HG03354 (cell line): ENCODE results near the gene EZH2.

Experiments used
- ATAC-seq: cut with Tn5 transposase; IDR thresholded peaks from one replicate; pipeline ENCODE4 v1.9.1; 2021; ENCODE audit warnings: mild to moderate bottlenecking; ENCODE audit not compliant: unreplicated experiment, poor library complexity, severe bottlenecking

Gene EZH2

GRCh38 chr7:148884049-148884298 lies at the start of gene EZH2:
Gene EZH2 (minus strand): TSS chr7:148884291. CDS start chr7:148847298, 36,993 bp downstream.
- ATAC-seq, result no peak

GRCh38 chr7:148931470-148931869 lies 47.4 kb upstream of the EZH2 start:
- ATAC-seq, result no peak

DNA sequence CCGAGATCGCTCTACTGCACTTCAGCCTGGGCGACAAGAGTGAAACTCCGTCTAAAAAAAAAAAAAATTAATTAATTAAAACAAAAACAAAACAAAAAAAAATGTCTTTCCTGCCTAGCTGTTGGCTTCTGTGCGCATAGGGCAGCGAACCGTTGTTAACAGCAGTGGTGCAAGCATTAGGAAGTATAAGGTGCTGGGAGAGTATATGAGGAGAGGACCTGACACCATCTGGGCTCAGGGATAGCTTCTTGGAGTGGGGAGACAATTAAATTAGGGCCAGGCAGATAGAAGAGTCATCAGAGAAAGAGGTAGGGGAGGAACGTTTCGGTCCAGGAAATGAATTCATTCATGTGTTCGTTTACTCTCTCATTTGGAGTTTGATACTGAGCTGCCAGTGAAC lies 46.2 kb upstream of the EZH2 start:
- no peak for ATAC-seq

DNA sequence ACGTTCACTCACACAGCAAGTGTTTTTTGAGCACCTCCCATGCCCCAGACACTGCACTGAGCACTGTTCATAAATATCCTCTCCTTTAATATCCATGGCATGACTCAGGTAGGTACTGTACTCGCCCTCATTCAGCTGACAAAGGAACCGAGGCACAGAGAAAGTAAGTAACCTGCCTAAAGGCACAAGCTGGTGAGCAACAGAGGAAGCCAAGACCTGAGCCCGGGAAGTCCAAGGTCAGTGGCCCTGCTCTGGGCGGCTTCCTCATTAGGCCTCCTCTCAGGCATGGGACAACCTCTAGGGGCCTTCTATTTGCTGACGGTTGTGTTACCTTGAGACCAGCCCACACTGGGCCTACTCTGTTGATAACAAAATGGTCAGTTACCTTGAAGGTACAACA lies 45.1 kb upstream of the EZH2 start:
- ATAC-seq, result no peak

GRCh38 chr7:148927123-148928045 lies 43.3 kb upstream of the EZH2 start:
- no peak for ATAC-seq

DNA sequence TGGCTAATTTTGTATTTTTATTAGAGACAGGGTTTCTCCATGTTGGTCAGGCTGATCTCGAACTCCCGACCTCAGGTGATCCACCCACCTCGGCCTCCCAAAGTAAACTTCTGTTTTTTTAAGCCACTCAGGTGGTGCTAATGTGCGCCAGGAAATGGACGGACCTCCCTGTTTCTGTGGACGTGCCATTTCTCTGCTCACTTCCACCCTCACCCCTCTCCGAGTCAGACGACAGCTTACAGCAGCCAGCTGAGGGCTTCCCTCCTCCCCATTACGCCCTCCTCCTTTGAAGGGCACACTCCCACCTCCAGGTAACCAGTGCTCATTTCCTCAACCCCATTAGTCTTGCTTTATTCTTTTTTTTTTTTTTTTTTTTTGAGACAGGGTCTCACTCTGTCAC lies 41.7 kb upstream of the EZH2 start:
- ATAC-seq, result no peak

DNA sequence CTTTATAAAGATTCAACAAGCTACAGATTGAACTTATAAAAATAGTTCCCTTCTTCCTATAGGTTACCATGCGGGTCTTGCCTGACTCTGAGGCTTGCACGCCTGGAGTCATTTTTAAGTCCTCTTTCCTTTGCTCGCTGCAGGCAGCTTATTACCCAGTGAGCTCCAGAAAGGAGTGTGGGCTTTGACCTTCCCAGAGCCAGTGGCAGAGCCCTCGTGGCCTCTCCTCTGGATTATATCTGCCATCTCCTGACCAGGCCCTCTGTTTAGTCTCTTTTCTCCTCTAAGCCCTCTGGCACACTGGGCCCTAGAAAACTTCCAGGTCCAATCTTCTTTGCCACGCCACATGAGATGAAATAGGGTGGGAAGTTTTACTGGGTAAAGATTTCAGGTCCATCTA lies 39.9 kb upstream of the EZH2 start:
- no peak for ATAC-seq

GRCh38 chr7:148921806-148922205 lies 37.7 kb upstream of the EZH2 start:
- ATAC-seq, result no peak

GRCh38 chr7:148921189-148921588 lies 37.1 kb upstream of the EZH2 start:
- ATAC-seq, result no peak

- ATAC-seq, result no peak
These were observed 35.8 kb upstream of the EZH2 start for GRCh38 chr7:148919859-148920258.

- ATAC-seq, result no peak
These were observed 34.0 kb upstream of the EZH2 start for GRCh38 chr7:148918058-148918596.

GRCh38 chr7:148916186-148916585 lies 32.1 kb upstream of the EZH2 start:
- no peak for ATAC-seq

- ATAC-seq, result no peak
These were observed 31.1 kb upstream of the EZH2 start for GRCh38 chr7:148915211-148915610.

DNA sequence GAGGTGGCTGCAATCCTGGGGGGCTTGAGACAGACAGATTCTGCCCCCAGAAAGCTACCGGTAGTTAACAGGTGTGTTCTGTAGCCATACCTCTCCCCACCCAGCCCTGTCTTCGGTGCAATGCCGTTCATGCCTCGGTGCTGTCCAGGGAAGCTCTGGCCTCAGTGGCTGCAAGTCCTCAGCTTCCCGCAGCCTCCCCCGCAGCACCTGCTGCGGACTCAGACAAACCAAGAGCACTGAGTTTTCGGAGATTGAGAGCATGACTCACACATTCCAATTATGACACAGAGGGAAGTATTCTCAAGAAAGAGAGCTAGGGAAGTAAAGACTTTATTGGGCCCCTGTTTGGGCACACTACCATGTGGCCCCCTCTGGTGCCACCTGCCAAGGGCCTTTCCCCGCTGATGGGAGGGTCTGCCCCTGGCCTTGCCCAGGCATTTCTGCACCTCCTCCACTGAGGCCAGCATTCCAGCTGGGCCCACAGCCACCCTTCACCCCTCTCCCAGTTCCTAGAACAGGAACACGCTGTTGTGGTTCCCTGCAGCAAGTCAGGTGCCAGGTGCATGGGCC lies 30.2 kb upstream of the EZH2 start:
- peak; percentile 60 for ATAC-seq

DNA sequence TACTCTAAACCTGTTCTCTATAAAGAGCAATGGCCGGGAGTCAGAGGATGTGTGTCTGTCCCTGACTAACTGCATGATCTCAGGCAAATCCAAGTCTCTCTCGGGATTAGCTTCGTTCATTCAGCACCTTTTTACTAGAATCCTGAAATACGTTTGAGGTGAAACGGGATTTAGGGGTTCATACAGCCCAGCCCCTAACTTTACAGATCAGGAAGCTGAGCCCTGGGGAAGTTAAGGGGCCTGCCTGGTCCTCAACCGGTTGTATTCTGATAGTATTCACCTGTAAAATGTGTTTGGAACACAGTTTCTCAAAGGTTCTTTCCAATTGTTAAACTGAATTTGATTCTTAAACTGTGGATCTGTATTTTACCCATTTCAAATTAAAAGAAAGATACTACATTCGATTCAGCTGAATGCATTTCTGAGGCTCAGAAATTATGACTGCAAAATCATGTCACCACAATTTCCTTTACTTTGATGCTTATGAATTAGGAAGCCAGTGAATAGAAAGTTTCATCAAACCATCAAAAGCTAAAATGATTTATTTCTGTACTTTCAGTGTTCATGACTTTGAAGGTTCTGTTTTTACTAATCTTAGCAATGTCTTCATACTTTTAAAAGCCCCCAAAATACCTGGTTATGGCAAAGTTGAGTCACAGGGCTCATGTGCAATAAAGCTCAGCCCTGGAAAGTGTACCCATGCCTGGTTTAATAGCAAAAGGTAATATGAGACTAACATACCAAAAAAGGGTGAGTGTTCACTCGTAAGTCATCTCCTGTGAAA lies 28.9 kb upstream of the EZH2 start:
- ATAC-seq, result peak; percentile 55

GRCh38 chr7:148912151-148912550 lies 28.1 kb upstream of the EZH2 start:
- no peak for ATAC-seq

DNA sequence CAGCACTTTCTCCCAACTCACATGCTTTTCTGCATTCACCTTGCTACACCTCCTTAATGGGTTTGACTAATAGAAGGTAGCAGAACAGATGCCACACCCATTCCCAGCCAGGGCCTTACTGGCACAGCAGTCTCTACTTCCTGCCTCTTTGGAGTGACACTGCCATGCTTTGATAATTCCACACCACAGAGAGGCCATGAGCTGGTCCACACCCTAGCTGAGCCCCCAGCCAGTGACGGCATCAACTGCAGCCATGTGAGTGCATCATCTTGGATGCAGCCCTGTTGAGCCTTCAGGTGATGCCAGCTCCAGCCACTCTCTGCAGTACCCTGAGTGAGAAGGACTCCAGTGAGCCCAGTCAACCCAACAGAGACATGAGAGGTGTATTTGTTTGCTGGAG lies 27.5 kb upstream of the EZH2 start:
- no peak for ATAC-seq

DNA sequence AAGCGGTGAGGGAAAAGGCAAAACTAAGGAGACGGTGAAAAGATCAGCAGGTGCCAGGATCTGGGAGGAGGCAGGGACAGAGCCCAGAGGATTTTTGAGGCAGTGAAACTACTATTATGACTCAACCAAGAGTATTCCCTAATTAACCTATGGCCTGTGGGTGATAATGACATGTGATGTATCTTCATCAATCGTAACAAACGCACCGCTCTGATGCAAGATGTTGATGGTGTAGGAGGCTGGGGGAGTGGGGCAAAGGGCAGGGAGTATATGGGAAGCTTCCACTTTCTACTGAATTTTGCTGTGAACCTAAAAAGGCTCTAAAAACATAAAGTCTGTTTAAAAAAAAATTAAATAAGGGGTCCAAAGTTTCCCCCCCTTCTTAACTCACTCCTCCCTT lies 25.5 kb upstream of the EZH2 start:
- ATAC-seq, result no peak

DNA sequence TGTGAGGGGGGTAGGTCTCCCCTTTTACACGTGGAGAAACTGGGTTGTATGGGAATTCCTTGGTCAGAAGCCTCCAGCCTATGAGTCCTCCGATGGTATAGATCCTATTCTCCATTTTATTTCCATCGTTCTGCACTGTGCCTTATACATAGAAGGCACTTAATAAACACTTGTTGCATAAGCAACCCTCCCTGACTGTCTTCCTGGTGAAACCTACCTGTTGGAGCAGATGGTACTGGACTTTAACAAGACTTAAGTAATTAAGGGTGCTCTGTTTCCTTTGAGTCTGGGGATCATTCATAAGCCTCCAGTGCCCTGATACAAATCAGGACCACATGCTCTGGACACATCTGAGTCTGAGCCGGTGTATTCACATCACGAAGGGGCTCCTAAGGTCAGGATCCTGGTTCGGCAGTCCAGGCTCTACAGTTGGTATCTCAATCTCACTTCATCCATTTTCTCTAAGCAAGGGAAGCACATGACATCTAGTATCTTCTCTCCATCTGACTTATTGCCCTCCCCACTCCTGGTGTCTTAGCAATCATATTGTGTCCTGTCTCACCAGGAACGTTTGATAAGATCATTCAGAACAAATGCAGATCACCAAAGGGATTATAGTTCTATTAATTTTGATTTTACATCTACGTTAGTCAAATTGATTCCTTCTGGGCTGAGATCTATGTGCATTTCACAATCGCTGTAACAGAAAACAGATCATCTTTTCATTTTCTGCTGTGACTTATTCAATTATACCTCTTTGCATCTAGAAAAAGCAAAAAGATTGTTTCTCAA lies 22.8 kb upstream of the EZH2 start:
- ATAC-seq, result no peak

GRCh38 chr7:148905093-148905666 lies 21.1 kb upstream of the EZH2 start:
- ATAC-seq, result no peak
